Measurements from ENCODE around the gene HAP1. TPM values are rescaled to one million over a fixed set of nuclear protein-coding genes. Genes with fewer than 3 reads are reported as not detected.

The HAP1 gene
- total RNA-seq, 1 experiment from 2014 or later: 2.5 TPM

- no peak overlapping the region for H3K56ac ChIP-seq (ENCODE audit: insufficient read length, low read depth, low read length)
- Mint-ChIP-seq H3K4me3 (no peak overlapping the region), H3K4me1 (no peaks in the 10 kb centered on the region), H3K27ac (no peak overlapping the region; a peak in 1 of 7 replicates), H3K9me3 (no peaks in the 10 kb centered on the region), H3K27me3 (ENCODE audit: low read depth) (no peaks in the 10 kb centered on the region), H3K36me3 (ENCODE audit: insufficient read depth in 1 of 3, low read depth in 3 of 3) (peaks cover 57 to 90% (median 87%) of the 10 kb centered on the region in 3 experiments)
- H2BK12ac ChIP-seq (ENCODE audit: insufficient read length, low read depth, low read length): no peak overlapping the region
- no peak overlapping the region for H4K91ac ChIP-seq (ENCODE audit: insufficient read length, low read depth, low read length)
- no CpG with 5 or more reads among the region's 8 CpGs for WGBS (ENCODE audit: extremely low coverage, insufficient read length, low lambda C conversion rate)
- DNase-seq: no peak
- H3K23me2 ChIP-seq (ENCODE audit: insufficient read length, low read depth, low read length, poor library complexity, severe bottlenecking): no peaks in the 10 kb centered on the region
- no peak overlapping the region for H4K8ac ChIP-seq (replicated peaks; ENCODE audit: insufficient read length, low read depth, low read length)
- H3K27ac ChIP-seq (ENCODE audit: insufficient read length, low read depth, low read length): no peak overlapping the region
- no peak overlapping the region for H2AK5ac ChIP-seq (ENCODE audit: insufficient read length, low read length)
- H3K9me3 ChIP-seq (ENCODE audit: control insufficient read depth, low read depth, low read length): no peaks in the 10 kb centered on the region
- H2BK20ac ChIP-seq (ENCODE audit: low read depth, low read length, poor library complexity, severe bottlenecking): no peak overlapping the region
- no peak for TF ChIP-seq CTCF (conservative IDR thresholded peaks at IDR 0.05)
- H2BK120ac ChIP-seq (ENCODE audit: low read depth, low read length, poor library complexity, severe bottlenecking): no peak overlapping the region
- no peak overlapping the region for H3K9ac ChIP-seq (ENCODE audit: extremely low read depth, insufficient read length, low read length)
- H3K4me2 ChIP-seq (ENCODE audit: insufficient read depth, insufficient read length, low read length): no peak overlapping the region
- no peak overlapping the region for H2BK5ac ChIP-seq (ENCODE audit: insufficient read length, low read length)
- no peaks in the 10 kb centered on the region for H3K4me1 ChIP-seq (ENCODE audit: insufficient read depth, low read length)
- no peaks in the 10 kb centered on the region for H3K79me2 ChIP-seq (ENCODE audit: insufficient read depth, low read length)
- H4K5ac ChIP-seq (ENCODE audit: insufficient read length, low read depth, low read length): no peak overlapping the region
- H2BK15ac ChIP-seq (ENCODE audit: low read depth, low read length): no peak overlapping the region
- H3K23ac ChIP-seq (ENCODE audit: insufficient read length, low read depth, low read length): no peak overlapping the region
- H3K4ac ChIP-seq (ENCODE audit: low read depth, low read length): no peak overlapping the region
- no peak overlapping the region for H2AFZ ChIP-seq (ENCODE audit: low read length)
- H4K20me1 ChIP-seq (ENCODE audit: control insufficient read depth, insufficient read depth, insufficient read length): no peaks in the 10 kb centered on the region
- no peaks in the 10 kb centered on the region for H3K27me3 ChIP-seq (ENCODE audit: insufficient read depth, low read length)
- no peak overlapping the region for H3K18ac ChIP-seq (ENCODE audit: insufficient read length, low read depth, low read length)
- no peak overlapping the region for H3K14ac ChIP-seq (ENCODE audit: insufficient read depth, low read length)
- H3T11ph ChIP-seq (ENCODE audit: low read length): no peak overlapping the region
- no peaks in the 10 kb centered on the region for H3K79me1 ChIP-seq (ENCODE audit: insufficient read depth, low read depth, low read length, poor library complexity, severe bottlenecking)
These were observed 28.9 kb upstream of the HAP1 start for GRCh38 chr17:41763327-41763726.
